ENCODE results near the gene MISFA.

The MISFA gene

DNA sequence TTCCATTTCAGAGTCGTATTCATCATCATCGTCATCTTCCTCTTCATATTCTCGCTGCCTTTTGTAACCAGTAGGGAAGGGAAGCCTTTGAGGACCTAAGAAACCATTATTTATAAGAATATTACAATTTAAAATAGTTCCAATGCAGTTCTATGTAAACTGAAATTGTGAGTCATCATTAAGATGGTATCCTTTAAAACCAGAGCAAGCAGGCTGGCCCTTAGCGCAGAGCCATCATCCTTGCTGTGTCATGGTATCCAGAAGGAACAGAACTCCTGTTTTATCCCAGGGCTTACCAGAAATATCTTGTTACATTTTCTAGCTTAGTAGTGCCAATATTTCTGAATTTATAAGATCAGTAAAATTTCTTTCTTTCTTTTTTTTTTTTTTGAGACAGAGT, 12.8 kb downstream of the MISFA start:
- DNase-seq (ENCODE audit: low read depth): no peak
- TF ChIP-seq, protein P1, sequence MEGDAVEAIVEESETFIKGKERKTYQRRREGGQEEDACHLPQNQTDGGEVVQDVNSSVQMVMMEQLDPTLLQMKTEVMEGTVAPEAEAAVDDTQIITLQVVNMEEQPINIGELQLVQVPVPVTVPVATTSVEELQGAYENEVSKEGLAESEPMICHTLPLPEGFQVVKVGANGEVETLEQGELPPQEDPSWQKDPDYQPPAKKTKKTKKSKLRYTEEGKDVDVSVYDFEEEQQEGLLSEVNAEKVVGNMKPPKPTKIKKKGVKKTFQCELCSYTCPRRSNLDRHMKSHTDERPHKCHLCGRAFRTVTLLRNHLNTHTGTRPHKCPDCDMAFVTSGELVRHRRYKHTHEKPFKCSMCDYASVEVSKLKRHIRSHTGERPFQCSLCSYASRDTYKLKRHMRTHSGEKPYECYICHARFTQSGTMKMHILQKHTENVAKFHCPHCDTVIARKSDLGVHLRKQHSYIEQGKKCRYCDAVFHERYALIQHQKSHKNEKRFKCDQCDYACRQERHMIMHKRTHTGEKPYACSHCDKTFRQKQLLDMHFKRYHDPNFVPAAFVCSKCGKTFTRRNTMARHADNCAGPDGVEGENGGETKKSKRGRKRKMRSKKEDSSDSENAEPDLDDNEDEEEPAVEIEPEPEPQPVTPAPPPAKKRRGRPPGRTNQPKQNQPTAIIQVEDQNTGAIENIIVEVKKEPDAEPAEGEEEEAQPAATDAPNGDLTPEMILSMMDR (IDR thresholded peaks at IDR 0.05; ENCODE audit: low read depth, low read length): no peak
- TF ChIP-seq POLR2A (IDR thresholded peaks at IDR 0.05; ENCODE audit: extremely low read depth, insufficient read length): no peak
- no peak for TF ChIP-seq MYC (IDR thresholded peaks at IDR 0.05; ENCODE audit: low read depth, low read length)
- TF ChIP-seq, protein P2, sequence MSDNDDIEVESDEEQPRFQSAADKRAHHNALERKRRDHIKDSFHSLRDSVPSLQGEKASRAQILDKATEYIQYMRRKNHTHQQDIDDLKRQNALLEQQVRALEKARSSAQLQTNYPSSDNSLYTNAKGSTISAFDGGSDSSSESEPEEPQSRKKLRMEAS (IDR thresholded peaks at IDR 0.05; ENCODE audit: low read depth, low read length): no peak
- H3K4me3 ChIP-seq (ENCODE audit: low read depth, low read length): no peak overlapping the region

DNA sequence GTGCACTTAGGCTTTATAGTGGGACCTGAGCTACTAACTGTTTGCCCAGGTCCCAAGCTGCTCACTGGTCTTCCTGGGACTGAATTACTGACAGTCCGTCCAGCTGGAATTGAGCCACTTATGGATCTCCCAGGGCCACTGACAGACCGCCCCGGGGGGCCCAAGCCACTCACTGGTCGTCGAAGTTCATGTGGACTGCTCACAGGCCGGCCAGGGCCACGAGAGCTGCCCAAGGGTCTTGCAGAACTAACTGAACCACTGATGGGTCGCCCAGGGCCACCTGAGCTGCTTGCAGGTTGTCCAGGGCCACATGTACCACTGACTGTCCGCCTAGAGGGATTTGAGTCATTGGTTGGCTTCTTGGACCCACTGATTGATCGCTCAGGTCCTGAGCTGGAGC, 15.1 kb downstream of the MISFA start:
- DNase-seq (ENCODE audit: low read depth): no peak
- TF ChIP-seq, protein P1 (IDR thresholded peaks at IDR 0.05; ENCODE audit: low read depth, low read length): no peak
- TF ChIP-seq POLR2A (IDR thresholded peaks at IDR 0.05; ENCODE audit: extremely low read depth, insufficient read length): no peak
- TF ChIP-seq, protein P2 (IDR thresholded peaks at IDR 0.05; ENCODE audit: low read depth, low read length): no peak
- TF ChIP-seq MYC (IDR thresholded peaks at IDR 0.05; ENCODE audit: low read depth, low read length): no peak

DNA sequence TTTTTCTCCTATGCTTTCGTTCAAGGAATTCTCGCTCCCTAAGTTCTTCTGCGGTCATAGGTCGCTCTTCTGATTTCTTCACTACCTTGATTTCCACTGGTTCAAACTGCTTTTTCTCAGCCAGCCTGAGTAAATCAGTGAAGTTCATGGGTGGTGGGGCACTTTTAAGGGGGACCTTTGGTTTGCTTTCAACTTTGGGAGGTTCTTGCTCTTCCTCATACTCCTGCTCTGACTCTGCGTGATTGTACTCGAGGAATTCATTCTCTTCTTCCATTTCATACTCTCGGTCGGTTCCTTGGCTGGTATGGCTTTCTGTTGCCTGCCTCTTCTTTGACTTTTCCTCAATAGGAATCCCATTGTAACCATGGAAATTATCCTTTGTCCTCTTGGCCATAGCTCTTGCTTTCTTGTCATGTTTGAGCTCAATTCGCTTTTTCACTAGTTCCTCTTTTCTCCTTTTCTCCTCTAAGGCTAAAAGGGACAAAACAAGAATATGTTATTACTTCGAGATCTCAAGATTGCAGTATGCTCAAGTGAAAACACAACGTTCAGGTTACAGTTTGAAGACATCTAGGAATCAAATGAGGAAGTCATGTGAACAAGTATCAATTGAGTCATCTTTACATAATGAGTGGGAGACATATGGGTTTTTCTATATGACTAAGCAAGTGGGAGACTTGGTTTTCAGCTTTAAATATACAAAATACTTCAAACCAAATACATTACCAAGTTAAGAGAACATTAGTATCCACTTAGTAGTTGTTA, 16.2 kb downstream of the MISFA start:
- TF ChIP-seq POLR2A (IDR thresholded peaks at IDR 0.05; ENCODE audit: extremely low read depth, insufficient read length) (no peak), MYC (IDR thresholded peaks at IDR 0.05; ENCODE audit: low read depth, low read length) (no peak)
- TF ChIP-seq, protein P1 (IDR thresholded peaks at IDR 0.05; ENCODE audit: low read depth, low read length): no peak
- TF ChIP-seq, protein P2 (IDR thresholded peaks at IDR 0.05; ENCODE audit: low read depth, low read length): 0 out of 2 replicates have a peak, but pooled peaks have one; percentile 17
- no peak overlapping the region for H3K4me3 ChIP-seq (ENCODE audit: low read depth, low read length)
- peak; percentile 87 for DNase-seq (ENCODE audit: low read depth)

More for the DNA sequence above, 15.1 kb downstream of the MISFA start:
- H3K4me3 ChIP-seq (ENCODE audit: low read depth, low read length): no peak overlapping the region

DNA sequence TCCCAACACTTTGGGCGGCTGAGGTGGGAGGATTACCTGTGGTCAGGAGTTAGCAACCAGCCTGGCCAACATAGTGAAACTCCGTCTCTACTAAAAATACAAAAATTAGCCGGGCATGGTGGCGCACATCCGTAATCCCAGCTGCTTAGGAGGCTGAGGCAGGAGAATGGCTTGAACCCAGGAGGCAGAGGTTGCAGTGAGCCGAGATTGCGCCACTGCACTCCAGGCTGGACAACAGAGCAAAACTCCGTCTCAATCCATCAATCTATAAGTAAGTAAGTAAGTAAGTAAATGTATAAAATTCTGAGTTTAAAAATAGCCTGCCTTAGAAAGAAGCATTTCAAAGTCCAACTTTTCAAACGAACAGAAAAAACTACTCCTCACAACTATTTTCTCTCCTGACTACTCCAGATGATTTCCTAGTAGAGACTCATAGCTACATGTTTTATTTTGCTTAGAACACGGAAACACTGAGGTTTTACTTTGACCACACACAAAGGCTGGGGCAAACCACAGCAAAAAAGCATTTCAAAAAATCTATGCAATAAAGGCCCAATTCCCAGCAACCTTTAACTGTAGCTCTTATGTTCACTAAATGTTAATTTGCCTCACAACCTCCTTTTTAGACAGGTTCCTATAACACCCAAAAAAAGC, 18.2 kb downstream of the MISFA start:
- TF ChIP-seq, protein P2 (IDR thresholded peaks at IDR 0.05; ENCODE audit: low read depth, low read length): no peak
- TF ChIP-seq MYC (IDR thresholded peaks at IDR 0.05; ENCODE audit: low read depth, low read length) (0 out of 2 replicates have a peak, but pooled peaks have one; percentile 19), POLR2A (IDR thresholded peaks at IDR 0.05; ENCODE audit: extremely low read depth, insufficient read length) (no peak)
- TF ChIP-seq, protein P1 (IDR thresholded peaks at IDR 0.05; ENCODE audit: low read depth, low read length): no peak

DNA sequence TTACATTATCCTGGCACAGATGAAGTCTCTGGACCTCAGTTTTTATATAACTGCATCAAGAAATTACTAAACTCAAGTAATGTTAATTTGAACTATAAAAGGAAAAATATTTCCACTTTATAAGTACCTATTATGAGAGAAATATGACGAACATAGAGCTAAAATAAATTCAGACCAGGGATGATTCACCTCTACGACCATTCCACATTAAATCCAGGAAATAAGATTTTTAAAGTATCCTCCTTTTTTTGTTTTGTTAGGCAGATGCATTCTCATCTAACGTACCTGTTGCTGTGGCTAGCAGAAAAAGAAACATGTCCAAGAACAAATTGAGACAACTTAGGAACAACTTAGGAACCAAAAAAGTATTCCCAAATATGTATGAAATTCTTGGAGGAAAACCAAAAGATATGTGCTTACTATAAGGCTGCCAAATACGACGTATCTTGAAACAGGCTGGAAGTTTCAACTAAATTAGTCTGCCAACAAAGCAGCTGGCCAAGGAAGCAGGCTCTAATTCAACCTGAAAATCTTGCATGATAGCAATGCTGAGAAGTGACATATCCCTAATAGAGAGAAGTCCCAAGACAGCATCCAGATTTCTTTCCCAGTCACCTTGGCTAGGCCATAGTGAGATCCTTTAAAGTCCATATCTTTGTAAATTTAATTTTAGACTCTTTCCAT, 18.9 kb downstream of the MISFA start:
- H3K4me3 ChIP-seq (ENCODE audit: low read depth, low read length): no peak overlapping the region
- DNase-seq (ENCODE audit: low read depth): no peak
- TF ChIP-seq POLR2A (IDR thresholded peaks at IDR 0.05; ENCODE audit: extremely low read depth, insufficient read length) (no peak), MYC (IDR thresholded peaks at IDR 0.05; ENCODE audit: low read depth, low read length) (no peak)
- TF ChIP-seq, protein P2 (IDR thresholded peaks at IDR 0.05; ENCODE audit: low read depth, low read length): no peak
- TF ChIP-seq, protein P1 (IDR thresholded peaks at IDR 0.05; ENCODE audit: low read depth, low read length): no peak

More for the DNA sequence above, 18.2 kb downstream of the MISFA start:
- DNase-seq (ENCODE audit: low read depth): peak; percentile 77
- no peak overlapping the region for H3K4me3 ChIP-seq (ENCODE audit: low read depth, low read length)

Data from NB4 (cell line).